SU-DHL-6 (cell line): ENCODE measurements around the gene SDK1.

Source experiments
- H2AFZ ChIP-seq: fragments of 200-600 bp; sonication (generic); 2 replicates; pipeline ENCODE4 v1.6.1; 2014; ENCODE audit warnings: low read depth, mild to moderate bottlenecking, moderate library complexity, mixed read lengths, antibody characterized with exemption, low read length; ENCODE audit not compliant: severe bottlenecking
- H3F3A ChIP-seq: fragments of 200-600 bp; shearing (Covaris generic); 2 replicates; pipeline ENCODE4 v1.6.0; 2016; ENCODE audit warnings: antibody characterized with exemption, mild to moderate bottlenecking; ENCODE audit not compliant: insufficient read depth
- H3K27ac ChIP-seq: fragments of 200-600 bp; sonication (generic); 2 replicates; pipeline ENCODE4 v1.5.1; 2016; ENCODE audit warnings: low read depth, mild to moderate bottlenecking, low read length, moderate library complexity, mixed read lengths
- H3K27me3 ChIP-seq: fragments of 200-600 bp; sonication (generic), shearing (Covaris generic); 2 replicates; pipeline ENCODE4 v1.6.0; 2014; ENCODE audit warnings: mild to moderate bottlenecking, low read length
- H3K36me3 ChIP-seq: fragments of 200-600 bp; sonication (generic); 2 replicates; pipeline ENCODE4 v1.6.1; 2014; ENCODE audit warnings: mild to moderate bottlenecking, low read length, mixed read lengths
- H3K4me2 ChIP-seq: fragments of 300-600, 200-600 bp; shearing (Covaris generic), sonication (generic); 2 replicates; pipeline ENCODE4 v1.6.0; 2014; ENCODE audit warnings: low read length, low read depth, mild to moderate bottlenecking; ENCODE audit not compliant: poor library complexity, severe bottlenecking
- H3K4me3 ChIP-seq: fragments of 200-600 bp; sonication (generic); 2 replicates; pipeline ENCODE4 v1.5.1; 2014; ENCODE audit warnings: antibody characterized with exemption, low read length, mild to moderate bottlenecking, mixed read lengths; ENCODE audit not compliant: insufficient read depth, poor library complexity, severe bottlenecking
- H3K79me2 ChIP-seq: fragments of 200-600 bp; sonication (generic); 2 replicates; pipeline ENCODE4 v1.6.1; 2014; ENCODE audit warnings: mild to moderate bottlenecking, low read length, moderate library complexity; ENCODE audit not compliant: insufficient read depth
- H3K9ac ChIP-seq: fragments of 200-600 bp; sonication (generic); 2 replicates; pipeline ENCODE4 v1.7.0; 2014; ENCODE audit warnings: mild to moderate bottlenecking, low read length
- H3K9me2 ChIP-seq: fragments of 200-600 bp; sonication (generic); replicated peaks from 2 replicates; pipeline ENCODE4 v1.6.1; 2014; ENCODE audit warnings: low read length; ENCODE audit not compliant: insufficient read depth
- H3K9me3 ChIP-seq: fragments of 200-600 bp; sonication (generic); 2 replicates; pipeline ENCODE4 v1.6.1; 2014; ENCODE audit warnings: low read length, mixed read lengths; ENCODE audit not compliant: insufficient read depth
- H4K20me1 ChIP-seq: fragments of 200-600 bp; sonication (generic); 2 replicates; pipeline ENCODE4 v1.6.1; 2014; ENCODE audit warnings: low read depth, mild to moderate bottlenecking, antibody characterized with exemption, low read length, moderate library complexity, mixed read lengths
- EZH2phosphoT487 ChIP-seq: fragments of 200-600 bp; sonication (generic), shearing (Covaris generic); conservative IDR thresholded peaks from 2 replicates; pipeline ENCODE4 v1.6.1; 2018; ENCODE audit warnings: mild to moderate bottlenecking, antibody characterized with exemption, low read length, moderate library complexity, mixed read lengths
- TF ChIP-seq, protein P1 (sequence below): fragments of 200-600 bp; sonication (generic); IDR thresholded peaks from one replicate; pipeline ENCODE4 v1.5.1; 2017; ENCODE audit warnings: antibody characterized with exemption, mild to moderate bottlenecking, low read length, moderate library complexity; ENCODE audit not compliant: insufficient read depth, poor library complexity, severe bottlenecking

The SDK1 gene

DNA sequence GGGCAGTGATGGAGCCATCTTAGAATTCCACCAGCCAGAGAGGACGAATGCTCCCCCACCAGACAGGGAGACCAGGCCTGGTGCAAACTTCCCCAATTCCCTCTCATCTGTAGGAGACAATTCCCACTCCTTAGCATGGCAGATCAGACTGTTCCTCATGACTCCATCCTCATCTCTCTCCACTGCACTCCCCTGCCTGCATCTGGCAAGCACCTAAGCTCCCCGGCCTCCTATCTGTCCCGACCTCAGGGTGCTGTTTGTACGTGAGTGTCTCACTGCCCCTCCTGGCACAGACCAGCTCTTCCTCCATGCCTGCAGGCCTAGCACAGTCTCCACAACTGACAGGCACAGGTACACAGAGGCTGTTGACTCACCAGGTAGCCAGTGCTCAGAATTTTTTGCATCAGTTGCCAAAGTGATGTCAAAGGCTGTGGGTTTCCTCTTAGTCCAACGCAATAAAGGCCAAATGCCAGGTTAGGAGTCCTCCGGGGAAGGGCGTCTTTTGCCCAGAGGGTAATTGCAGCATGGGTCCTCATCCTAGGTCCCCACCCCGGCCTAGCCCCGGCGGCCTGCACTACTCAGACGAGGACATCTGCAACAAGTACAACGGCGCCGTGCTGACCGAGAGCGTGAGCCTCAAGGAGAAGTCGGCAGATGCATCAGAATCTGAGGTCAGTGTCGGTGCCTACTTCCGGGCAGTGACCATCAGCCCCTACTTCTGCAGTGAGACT lies 944.2 kb downstream of the SDK1 start:
- H3K36me3 ChIP-seq = no peaks in the 10 kb centered on the region
- no peak overlapping the region for H3K4me3 ChIP-seq
- H3K9me3 ChIP-seq = peaks cover 9% of the 10 kb centered on the region; the same call in 1 of the 2 replicates
- no peak for TF ChIP-seq EZH2phosphoT487
- TF ChIP-seq, protein P1, sequence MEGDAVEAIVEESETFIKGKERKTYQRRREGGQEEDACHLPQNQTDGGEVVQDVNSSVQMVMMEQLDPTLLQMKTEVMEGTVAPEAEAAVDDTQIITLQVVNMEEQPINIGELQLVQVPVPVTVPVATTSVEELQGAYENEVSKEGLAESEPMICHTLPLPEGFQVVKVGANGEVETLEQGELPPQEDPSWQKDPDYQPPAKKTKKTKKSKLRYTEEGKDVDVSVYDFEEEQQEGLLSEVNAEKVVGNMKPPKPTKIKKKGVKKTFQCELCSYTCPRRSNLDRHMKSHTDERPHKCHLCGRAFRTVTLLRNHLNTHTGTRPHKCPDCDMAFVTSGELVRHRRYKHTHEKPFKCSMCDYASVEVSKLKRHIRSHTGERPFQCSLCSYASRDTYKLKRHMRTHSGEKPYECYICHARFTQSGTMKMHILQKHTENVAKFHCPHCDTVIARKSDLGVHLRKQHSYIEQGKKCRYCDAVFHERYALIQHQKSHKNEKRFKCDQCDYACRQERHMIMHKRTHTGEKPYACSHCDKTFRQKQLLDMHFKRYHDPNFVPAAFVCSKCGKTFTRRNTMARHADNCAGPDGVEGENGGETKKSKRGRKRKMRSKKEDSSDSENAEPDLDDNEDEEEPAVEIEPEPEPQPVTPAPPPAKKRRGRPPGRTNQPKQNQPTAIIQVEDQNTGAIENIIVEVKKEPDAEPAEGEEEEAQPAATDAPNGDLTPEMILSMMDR = no peak
- H3K27me3 ChIP-seq = no peaks in the 10 kb centered on the region
- no peak overlapping the region for H3K27ac ChIP-seq
- H2AFZ ChIP-seq = no peak overlapping the region
- H3F3A ChIP-seq = no peaks in the 10 kb centered on the region
- no peaks in the 10 kb centered on the region; the same call in 1 of the 2 replicates for H3K9me2 ChIP-seq
- H3K79me2 ChIP-seq = no peaks in the 10 kb centered on the region
- H3K4me2 ChIP-seq = no peak overlapping the region
- no peaks in the 10 kb centered on the region for H4K20me1 ChIP-seq
- H3K9ac ChIP-seq = no peak overlapping the region

DNA sequence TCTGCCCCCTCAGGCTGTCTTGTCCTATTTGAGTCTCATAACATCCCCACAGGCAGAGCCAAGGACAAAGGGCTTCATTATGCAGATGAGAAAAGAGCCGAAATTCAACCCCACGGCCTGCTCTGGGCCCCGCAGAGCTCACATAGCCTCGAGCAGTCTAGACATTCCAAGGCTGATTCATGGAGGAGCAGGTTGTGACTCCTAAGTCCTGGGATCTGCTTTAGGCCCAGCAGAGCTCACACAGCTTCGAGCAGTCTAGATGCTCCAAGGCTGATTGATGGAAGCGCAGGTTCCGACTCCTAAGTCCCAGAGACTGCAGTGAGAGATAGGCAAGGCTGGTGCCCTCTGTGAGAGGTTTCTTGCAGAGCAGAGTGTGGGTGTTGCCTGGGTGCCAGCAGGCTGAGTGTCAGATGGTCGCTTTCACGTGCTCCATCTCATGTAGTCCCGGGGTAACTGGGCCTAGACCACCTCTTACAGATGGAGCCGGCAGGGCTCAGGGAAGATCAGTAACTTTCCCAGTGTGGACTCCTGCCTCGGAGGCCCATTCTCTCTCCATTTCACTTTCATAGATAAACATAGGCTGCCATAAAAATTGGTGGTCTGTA lies 944.9 kb downstream of the SDK1 start:
- Histone ChIP-seq H3F3A (no peaks in the 10 kb centered on the region), H3K9me3 (peaks cover 9% of the 10 kb centered on the region; the same call in 1 of the 2 replicates), H2AFZ (no peak overlapping the region), H4K20me1 (no peaks in the 10 kb centered on the region), H3K4me3 (no peak overlapping the region), H3K9ac (no peak overlapping the region), H3K27me3 (no peaks in the 10 kb centered on the region), H3K36me3 (no peaks in the 10 kb centered on the region), H3K27ac (no peak overlapping the region), H3K79me2 (no peaks in the 10 kb centered on the region), H3K9me2 (no peaks in the 10 kb centered on the region; the same call in 1 of the 2 replicates), H3K4me2 (no peak overlapping the region)
- no peak for TF ChIP-seq EZH2phosphoT487
- TF ChIP-seq, protein P1 = no peak

DNA sequence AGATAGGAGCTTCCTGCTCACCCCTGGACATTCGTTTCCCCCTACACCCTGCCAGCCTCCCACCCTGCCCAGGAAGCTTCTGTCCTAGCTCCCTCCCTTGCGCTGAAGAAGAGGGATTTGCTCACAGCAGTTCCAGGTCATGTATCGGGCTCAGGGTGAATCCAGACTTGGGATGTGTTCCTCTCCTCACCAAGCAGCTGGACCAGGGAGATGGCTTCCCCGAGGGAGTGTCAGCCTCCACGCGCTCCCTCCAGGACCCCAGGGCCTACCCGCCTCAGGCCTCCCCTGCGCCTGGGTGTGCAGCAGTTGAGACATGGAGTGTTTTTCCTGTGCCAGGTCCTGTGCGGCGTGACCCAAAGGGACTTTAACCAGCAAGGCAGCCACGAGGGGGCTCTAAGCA lies 945.5 kb downstream of the SDK1 start:
- H3K79me2 ChIP-seq = no peaks in the 10 kb centered on the region
- no peak overlapping the region for H3K27ac ChIP-seq
- H3K4me3 ChIP-seq = no peak overlapping the region
- no peaks in the 10 kb centered on the region for H4K20me1 ChIP-seq
- H3K27me3 ChIP-seq = no peaks in the 10 kb centered on the region
- H3K9me2 ChIP-seq = no peaks in the 10 kb centered on the region; the same call in 1 of the 2 replicates
- H2AFZ ChIP-seq = no peak overlapping the region
- peaks cover 9% of the 10 kb centered on the region; the same call in 1 of the 2 replicates for H3K9me3 ChIP-seq
- H3F3A ChIP-seq = no peaks in the 10 kb centered on the region
- no peak overlapping the region for H3K4me2 ChIP-seq
- TF ChIP-seq, protein P1 = no peak
- no peak for TF ChIP-seq EZH2phosphoT487
- H3K9ac ChIP-seq = no peak overlapping the region
- H3K36me3 ChIP-seq = no peaks in the 10 kb centered on the region
